D721Med (cell line): Measurements from ENCODE around the gene PRRG4.
"Not testable (repeated sequence)": the region's sequence is repeated elsewhere in the genome, so short reads cannot be mapped to it uniquely, and the experiment has no call there.

Source experiments
- DNase-seq: peaks from one replicate; pipeline ENCODE4 v3.0.0; 2011; ENCODE audit warnings: low spot score; ENCODE audit not compliant: insufficient read length
- FAIRE-seq: peaks from 2 replicates; lab custom pipeline; 2011; peaks lifted over from hg19 to GRCh38; lab: Jason Lieb, UNC
- TF ChIP-seq, protein P1 (sequence below): IDR thresholded peaks from 2 replicates; pipeline ENCODE4 v1.5.1; 2012; ENCODE audit warnings: mild to moderate bottlenecking, control low read depth; ENCODE audit not compliant: insufficient read depth; ENCODE audit errors: missing control alignments

The PRRG4 gene

DNA sequence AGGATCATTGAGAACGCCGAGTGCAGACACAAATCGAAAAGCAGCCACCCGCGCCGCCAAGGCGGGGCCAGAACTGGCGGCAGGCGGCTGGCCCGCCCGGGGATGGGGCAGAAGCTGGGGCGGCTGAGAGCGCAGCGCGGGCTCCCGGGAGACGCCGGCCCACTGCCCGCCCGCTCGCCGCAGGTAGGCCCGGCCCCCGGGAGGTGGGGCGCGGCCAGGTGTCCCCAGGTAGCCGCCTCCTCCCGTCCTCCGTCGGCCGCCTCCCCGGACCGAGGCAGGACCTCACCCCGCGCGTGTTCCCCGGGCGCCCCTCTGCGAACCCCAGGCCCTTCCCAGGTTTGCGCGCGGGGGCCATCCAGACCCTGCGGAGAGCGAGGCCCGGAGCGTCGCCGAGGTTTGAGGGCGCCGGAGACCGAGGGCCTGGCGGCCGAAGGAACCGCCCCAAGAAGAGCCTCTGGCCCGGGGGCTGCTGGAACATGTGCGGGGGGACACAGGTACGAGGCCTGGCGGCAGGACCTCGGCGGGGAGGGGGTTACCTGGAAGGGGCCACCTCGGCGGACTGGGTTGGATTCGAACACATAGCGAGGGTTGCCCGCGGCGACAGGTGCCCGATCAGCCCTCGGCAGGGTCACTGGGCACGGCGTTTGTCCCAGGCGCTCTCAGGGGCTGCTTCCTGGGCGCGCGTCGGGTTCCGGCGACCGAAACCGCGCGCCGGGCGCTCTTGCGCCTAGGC lies at the start of gene PRRG4:
Gene PRRG4, plus strand, starts transcription at position 248 of the 733 bp plus-strand sequence. CDS start 603 bp downstream, outside the sequence.
- TF ChIP-seq, protein P1, sequence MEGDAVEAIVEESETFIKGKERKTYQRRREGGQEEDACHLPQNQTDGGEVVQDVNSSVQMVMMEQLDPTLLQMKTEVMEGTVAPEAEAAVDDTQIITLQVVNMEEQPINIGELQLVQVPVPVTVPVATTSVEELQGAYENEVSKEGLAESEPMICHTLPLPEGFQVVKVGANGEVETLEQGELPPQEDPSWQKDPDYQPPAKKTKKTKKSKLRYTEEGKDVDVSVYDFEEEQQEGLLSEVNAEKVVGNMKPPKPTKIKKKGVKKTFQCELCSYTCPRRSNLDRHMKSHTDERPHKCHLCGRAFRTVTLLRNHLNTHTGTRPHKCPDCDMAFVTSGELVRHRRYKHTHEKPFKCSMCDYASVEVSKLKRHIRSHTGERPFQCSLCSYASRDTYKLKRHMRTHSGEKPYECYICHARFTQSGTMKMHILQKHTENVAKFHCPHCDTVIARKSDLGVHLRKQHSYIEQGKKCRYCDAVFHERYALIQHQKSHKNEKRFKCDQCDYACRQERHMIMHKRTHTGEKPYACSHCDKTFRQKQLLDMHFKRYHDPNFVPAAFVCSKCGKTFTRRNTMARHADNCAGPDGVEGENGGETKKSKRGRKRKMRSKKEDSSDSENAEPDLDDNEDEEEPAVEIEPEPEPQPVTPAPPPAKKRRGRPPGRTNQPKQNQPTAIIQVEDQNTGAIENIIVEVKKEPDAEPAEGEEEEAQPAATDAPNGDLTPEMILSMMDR, result no peak
- FAIRE-seq (no peak), DNase-seq (no peak)

DNA sequence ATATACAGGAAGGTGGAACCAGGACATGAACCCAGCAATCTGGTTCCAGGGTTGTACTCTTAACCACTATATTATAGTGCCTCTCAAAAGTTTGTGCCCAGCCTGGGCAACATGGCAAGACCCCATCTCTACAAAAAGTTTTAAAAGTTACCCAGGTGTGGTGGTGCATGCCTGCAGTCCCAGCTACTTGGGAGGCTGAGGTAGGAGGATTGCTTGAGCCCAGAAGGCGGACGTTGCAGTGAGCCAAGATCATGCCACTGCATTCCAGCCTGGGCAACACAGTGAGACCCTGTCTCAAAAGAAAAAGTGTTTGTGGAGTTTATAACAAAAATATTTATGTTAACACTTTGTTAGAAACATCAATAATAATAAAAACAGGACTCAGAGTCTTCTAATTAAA lies 48.9 kb upstream of the PRRG4 start:
- not testable (repeated sequence) for DNase-seq, FAIRE-seq

DNA sequence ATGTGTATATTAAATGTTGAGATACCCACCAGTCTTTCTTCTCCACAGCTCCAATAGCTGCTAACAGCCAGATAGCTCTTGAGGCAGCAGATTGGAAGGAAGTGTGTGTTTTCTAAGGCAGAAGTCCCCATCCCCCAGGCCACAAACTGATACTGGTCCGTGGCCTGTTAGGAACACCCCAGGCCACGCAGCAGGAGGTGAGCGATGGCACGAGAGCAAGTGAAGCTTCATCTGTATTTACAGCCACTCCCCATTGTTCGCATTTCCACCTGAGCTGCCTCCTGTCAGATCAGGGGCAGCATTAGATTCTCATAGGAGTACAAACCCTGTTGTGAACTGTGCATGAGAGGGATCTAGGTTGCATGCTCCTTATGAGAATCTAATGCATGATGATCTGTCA lies 48.0 kb upstream of the PRRG4 start:
- no peak for FAIRE-seq
- TF ChIP-seq, protein P1, result no peak
- no peak for DNase-seq

DNA sequence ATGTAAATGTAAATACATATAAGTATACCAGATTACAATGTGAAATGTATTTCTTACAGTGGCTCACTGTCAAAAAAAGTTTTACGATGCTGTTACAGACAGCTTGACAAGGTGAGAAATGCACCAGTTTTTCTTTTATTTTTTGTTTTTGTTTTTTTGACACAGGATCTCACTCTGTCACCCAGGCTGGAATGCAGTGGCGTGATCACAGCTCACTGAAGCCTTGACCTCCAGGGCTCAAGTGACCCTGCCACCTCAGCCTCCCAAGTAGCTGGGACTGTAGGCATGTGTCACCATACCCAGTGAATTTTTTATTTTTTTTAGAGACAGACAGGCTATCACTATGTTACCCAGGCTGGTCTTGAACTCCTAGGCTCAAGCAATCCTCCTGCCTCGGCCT lies 44.5 kb upstream of the PRRG4 start:
- no peak for FAIRE-seq
- DNase-seq, result no peak
- TF ChIP-seq, protein P1, result no peak

DNA sequence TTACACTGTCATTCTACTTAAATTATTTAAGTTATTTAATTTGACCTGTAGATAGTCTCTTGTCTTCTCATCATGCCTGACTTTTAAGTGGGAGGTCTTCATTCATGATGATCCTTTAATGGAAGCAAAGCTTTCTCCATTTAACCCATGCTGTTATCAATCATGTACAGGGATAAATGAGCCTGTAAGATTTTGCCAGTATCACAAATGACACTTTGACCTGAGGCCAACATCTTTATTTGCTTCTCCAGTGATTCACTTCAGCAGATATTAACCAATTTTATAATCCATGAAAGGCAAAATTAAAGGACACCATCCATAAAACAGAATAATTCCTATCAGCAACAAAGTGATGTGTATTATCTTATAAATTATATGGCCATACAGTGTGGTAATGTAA lies 42.9 kb upstream of the PRRG4 start:
- TF ChIP-seq, protein P1, result no peak
- FAIRE-seq (no peak), DNase-seq (no peak)

DNA sequence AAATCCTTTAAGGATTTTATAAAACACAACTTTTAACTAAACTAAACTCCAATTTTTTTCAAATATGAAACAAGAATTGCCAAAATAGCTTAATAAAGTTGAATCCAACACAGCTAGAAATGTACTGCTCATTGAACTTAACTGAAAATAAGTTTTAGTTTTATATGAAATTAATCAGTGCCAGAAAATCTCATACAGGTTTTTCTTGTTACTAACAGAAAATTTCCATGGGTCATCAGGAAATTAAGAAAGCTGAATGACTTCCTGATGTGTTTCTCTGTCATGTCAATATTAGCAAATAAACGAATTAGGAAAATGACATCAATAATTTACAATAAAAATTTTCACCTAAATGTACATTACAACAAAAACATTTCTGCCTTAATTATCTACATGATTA lies 38.8 kb upstream of the PRRG4 start:
- DNase-seq (no peak), FAIRE-seq (no peak)
- TF ChIP-seq, protein P1, result no peak

DNA sequence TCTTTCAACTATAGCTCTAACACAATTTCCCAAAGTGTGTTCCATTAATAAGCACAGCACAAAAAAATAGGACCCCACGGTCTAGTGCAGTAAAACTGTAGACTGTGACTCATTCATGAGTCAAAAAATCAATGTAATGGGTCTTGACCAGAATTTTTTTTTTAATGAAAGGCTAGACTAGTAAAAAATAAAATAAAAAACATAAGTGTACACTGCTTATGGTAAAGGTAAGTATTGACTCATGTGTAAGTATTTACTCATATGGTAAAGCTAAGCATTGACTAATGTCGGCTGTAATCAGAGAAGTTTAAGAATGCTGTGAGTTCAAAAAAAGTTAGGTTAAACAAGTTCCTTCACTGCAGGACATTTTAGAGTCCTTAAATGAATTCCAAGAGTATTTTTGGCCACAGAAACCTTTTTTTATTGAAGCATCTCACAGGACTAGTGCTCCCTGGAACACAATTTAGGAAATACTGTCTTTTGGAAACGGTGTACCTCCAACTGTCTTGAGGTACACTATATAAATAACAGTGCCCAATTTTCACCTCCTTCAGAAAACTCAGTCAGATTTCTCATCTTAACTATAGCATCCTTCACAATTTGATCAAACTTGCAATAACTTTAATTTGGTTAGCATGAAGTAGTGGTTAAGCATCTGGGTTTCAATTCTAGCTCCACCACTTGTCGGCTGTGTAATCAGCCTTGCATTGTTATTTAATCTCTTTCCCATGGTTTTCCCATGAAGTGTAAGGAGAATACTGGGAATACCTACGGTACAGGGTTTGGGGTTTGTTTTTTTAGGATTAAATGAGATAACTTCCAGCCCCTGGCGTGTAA lies 37.4 kb upstream of the PRRG4 start:
- TF ChIP-seq, protein P1, result no peak
- FAIRE-seq (no peak), DNase-seq (no peak)
